ENCODE measurements around the gene SERBP1.
"Not testable (repeated sequence)": the region's sequence is repeated elsewhere in the genome, so short reads cannot be mapped to it uniquely, and the experiment has no call there.

Gene SERBP1

DNA sequence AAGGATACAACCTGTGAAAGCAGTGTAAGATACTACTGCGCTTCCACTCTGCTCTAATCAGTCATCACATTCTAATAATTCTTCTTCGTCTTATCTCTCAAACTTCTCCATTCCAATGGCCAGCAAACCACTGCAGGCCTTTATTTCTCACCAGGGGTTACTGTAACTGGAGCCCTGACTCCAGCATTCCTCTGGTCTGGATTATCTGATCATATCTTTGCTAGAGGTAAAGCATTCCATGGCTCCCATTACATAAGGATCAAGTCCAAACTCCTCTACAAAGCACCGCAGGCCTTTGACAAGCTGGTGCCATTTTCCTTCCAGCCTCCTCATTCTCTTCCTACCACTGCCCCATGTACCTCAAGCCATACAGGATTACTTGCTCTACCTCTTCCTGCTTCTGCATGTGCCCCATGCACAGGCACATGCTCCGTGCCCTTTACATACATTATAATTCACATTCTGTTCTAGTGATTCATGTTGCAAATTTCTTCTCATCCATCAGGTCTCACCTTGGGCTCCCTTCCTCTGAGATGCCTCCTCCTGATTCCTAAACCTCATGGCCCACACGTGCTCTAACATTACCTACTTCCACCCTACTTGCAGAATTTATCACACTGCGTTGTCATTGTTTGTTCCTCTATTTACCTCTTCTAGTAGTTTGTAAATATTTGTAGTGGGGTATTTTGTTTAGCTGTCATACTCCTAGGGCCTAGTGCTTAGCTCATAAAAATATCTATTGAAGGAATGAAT, 9.3 kb upstream of the SERBP1 start:
- DNase-seq, result no peak

DNA sequence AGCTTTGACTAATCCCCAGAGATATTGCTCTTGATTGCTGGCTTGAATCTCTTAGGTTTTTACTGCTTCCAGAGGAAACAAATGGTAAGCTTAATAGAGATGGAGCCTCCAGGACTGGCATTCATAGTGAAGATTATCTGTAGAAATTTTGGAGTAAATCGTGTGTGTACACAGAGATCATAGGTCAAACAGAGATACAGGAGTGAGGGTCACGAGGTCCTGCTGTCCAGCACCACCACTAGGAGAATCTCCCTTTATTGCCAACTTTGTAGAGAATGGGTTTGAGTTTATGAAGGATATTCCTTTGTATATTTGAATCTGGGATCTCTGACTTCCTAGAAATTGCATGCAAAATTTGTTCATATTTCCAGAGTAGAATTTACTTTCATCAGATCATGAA, 7.8 kb upstream of the SERBP1 start:
- no peak for DNase-seq

DNA sequence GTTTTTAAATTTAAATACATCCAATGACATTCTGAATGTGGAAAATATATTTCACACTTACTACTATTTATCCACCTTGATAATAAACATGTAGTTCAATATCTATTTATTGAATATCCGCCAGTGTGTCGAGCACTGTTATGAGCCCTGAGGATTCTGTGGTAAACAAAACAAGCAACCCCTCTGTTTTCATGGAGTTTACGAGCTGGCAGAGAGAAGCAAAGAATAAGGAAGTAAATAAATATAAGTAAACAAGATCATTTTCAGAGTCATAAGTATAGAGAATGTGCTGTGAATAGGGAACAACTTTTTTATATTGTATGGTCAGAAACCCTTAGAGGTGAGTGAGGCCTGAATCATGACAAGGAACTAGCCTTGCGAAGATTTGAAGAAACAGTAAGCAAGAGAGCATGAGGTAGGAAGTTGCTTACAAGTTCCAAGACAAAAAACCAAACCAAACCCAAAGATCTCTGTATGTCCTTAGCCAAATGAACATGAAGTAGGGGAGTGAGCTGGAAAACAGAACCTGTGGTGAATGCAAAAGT, 6.4 kb upstream of the SERBP1 start:
- DNase-seq, result no peak

DNA sequence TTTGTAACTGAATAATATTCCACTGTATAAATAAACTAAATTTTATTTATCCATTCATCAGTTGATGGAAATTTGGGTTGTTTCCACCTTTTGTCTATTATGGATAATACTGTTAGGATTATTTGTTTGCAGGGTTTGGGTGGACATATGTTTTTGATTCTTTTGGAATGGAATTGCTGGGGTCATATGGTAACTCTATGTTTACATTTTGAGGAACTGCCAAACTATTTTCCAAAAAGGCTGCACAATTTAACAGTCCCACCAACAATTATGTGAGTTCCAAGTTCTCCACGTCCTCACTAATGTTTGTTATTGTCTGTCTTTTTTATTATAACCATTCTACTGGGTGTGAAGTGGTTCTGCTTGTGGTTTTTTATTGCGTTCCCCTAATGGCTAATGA, 4.3 kb upstream of the SERBP1 start:
- DNase-seq, result no peak

GRCh38 chr1:67433837-67434236, 3.6 kb upstream of the SERBP1 start:
- DNase-seq, result no peak

DNA sequence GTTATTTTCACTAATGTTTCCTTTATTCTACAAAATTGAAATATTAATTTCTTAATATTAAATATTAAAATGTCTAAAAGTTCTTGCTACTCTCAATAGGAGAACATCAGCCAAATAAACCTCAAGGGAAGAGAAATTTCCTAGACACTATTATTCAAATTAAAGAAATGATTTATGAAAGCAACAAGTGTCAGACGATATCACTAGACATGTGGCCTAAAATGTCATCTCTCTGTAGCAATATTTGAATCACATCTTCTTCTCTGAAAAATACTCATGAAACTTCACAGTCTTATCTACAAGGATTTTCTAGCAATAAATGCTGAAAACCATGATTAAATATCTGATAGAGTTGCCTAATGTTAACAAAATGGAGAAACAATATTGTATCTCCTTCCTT, 2.5 kb upstream of the SERBP1 start:
- no peak for DNase-seq

GRCh38 chr1:67431869-67432578, 1.8 kb upstream of the SERBP1 start:
- no peak for DNase-seq

DNA sequence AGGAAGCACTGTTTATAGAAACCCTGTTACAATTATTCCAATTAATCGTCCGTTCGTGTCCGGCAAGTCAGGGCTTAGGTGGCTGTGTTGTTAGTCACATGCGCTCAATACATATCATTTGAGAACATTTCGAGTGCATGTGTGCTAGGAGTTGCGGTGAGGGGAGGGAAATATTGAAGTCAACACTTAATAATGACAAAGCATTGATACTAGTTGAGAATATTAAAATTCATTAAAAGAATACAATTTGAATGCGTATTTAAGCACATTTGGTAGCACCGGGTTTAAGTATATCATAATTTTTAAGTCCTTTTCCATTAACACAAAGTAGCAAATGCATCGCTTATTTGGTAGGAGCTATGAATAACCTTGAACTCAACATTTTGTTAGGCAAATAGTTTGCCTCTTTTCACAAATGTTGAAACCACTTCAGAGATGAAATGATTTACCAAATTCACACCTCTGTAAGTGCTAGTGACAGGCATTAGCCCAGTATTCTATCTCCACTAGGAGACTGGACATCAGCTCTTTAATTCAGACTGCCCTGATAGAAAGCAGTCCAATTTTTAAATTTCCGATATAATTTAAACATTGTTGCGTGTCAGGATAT, 1.1 kb upstream of the SERBP1 start:
- no peak for DNase-seq

GRCh38 chr1:67429528-67430357, 459 bp downstream of the SERBP1 start:
- DNase-seq, result no peak

- peak; percentile 15 for DNase-seq
These were observed 1.1 kb downstream of the SERBP1 start for GRCh38 chr1:67429011-67429527.

DNA sequence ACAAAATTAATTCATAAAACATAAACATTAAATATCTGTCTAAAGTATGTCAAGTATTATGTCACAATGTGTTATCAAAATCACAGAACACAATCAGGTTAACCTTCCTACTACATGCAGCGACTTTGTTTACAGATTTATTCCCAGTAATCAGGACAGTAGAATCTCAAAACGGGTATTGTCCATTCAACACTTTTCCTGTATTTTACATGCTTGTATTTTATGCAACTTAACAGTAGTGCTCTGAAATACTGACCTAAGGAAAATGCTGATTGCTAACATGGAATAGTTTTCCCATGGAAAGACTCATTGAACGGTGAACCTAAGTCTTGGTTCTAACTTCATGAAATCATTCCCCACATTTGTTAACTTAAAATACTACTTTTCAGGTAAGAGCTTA, 2.3 kb downstream of the SERBP1 start:
- no peak for DNase-seq

GRCh38 chr1:67427465-67427864, 2.7 kb downstream of the SERBP1 start:
- DNase-seq, result no peak

- no peak for DNase-seq
These were observed 9.2 kb downstream of the SERBP1 start for GRCh38 chr1:67420835-67421492.

DNA sequence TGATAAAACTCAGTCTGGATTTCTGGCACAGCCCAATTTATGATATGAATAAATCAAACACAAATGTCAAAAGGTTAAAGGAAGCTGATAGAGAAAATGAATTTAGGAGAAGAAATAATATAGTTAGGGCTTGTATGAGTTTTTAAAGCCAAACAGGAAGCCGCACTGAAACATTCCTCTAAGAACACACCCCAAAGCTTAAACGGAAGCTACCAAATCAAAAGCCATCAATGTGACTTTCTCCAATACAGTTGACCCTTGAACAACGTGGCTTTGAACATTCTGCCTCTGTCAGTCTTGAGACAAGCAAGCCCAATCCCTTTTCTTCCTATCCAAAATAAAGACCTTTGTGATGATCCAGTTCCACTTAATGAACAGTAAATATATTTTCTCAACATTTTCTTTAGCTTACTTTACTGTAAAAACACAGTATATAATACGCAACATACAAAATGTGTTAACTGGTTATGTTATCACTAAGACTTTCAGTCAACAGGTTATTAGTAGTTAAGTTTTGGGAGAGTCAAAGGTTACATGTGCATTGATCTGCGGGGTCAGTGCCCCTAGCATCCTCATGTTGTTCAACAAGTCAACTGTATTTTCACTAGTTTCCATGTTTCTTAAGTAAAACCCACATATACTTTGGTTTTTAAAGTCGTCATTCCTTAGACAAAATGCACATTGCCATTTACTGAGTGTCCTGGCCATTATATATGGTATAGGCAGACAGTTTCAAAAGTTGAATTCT, 11.2 kb downstream of the SERBP1 start:
- no peak for DNase-seq

DNA sequence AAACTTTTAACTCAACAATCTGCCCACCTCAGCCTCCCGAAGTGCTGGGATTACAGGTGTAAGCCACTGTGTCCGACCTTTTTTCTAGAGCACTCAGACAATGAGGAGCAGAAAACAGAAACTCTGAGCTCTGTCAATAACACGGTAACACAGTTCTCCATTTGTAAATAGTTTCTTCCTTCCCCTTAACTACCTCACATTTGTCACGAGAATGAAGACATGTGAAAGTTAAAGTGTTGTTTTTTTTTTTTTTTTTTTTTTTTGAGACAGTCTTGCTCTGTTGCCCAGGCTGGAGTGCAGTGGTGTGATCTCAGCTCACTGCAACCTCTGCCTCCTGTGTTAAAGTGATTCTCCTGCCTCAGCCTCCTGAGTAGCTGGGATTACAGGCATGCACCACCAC, 12.5 kb downstream of the SERBP1 start:
- not testable (repeated sequence) for DNase-seq

DNA sequence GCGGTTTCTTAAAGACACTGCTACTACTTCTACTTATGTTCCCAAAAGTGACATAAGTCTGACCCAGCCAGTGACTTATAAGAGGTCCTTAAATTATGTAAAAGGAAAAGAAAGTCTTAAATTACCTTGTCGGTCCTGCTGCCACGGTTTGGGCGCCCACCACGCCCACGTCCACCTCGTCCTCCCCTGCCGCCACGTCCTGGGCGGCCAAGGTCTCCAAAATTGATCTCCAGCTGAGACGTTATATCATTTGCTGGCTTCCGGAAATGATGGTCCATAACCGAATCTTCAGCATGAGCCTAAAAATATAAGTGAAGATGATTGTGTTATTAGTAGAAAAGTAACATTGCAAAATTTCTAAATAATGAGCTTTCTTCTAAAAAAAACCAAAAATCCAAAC, 15.2 kb downstream of the SERBP1 start:
- DNase-seq, result no peak

GRCh38 chr1:67414574-67414973, 15.6 kb downstream of the SERBP1 start:
- no peak for DNase-seq

DNA sequence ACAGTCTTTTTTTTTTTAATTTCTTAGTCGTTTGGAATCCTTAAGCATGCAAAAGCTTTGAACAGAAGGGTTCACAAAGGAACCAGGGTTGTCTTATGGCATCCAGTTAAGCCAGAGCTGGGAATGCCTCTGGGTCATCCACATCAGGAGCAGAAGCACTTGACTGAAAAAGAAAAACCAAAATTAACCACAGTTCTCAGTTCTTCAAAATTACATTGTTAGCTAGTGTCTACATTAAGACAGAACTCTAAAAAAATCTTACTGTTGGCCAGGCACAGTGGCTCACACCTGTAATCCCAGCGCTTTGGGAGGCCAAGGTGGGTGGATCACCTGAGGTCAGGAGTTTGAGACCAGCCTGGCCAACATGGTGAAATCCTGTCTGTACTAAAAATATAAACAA, 17.1 kb downstream of the SERBP1 start:
- not testable (repeated sequence) for DNase-seq

GRCh38 chr1:67408148-67408547, 22.1 kb downstream of the SERBP1 start:
- no peak for DNase-seq

DNA sequence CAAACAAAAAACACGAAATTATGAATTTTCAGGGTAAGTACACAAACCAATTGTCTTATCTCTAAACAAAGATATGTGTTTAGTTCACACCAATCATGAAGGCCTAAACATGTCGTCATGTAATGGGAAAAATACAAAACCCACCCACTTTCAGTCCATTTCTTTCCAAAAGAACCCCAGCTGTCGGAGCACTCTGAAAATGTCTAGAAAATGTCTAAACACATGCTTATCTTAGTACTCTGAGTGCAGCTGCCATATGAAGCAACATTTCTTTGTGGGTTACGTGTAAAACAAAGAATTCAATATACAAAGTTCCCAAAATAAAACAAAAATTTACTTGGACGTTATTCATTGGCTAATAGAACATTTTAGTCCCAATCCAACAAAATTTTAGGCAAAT, 22.7 kb downstream of the SERBP1 start:
- DNase-seq, result no peak

DNA sequence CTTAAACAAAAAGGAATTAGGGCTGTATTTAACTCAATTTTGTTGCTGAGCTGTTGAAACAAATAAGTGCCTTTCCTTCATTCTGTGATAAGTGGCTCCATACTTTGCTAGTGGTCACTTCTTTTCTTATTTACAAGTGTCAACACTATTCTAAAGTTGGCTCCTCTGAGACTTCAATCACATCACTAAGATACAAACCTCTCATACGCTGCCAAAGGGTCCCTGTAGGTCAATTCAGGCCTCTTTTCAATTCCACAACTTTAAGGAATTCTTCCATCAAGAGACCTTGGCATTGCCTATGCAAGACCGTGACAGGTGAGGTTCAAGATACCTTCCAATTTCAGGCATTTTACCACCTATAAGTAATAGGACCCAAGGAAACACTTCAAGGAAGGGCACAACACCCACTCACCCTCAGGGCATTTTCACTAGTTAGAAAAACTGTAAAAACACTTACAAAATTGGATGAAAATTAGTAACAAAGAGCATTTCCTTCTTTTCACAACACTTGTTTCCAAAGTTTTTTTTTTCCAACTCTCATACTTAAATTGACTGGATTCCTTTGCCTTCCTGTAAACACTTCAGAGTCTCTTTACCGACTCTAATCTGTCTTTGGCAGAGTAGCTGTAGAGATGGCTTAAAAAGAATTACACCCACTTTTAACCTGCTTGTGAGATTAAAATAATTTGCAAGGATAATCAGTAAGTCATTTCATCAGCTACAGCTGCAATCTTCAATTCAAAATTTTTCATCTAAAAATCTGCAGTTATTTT, 24.5 kb downstream of the SERBP1 start:
- no peak for DNase-seq

Data from NCI-H526 treated with DMSO at 0.1 percent for 48 hours (cell line).